ENCODE results near the gene NPTXR. TPM values are rescaled to one million over a fixed set of nuclear protein-coding genes. Genes with fewer than 3 reads are reported as not detected.

The NPTXR gene
- polyA plus RNA-seq, 1 of the 3 experiments (the other 2 are of a cell fraction): 1.2 TPM

- TF ChIP-seq REST (IDR thresholded peaks at IDR 0.05; ENCODE audit: low read depth, low read length) (no peak), MXI1 (IDR thresholded peaks at IDR 0.05; ENCODE audit: low read depth, low read length) (no peak), SIN3A (IDR thresholded peaks at IDR 0.05; ENCODE audit: borderline replicate concordance, low read depth, low read length) (no peak), GATA2 (CRISPR knock-in tag; IDR thresholded peaks at IDR 0.05) (no peak), RAD21 (IDR thresholded peaks at IDR 0.05; ENCODE audit: low read length) (no peak), EP300 (IDR thresholded peaks at IDR 0.05; ENCODE audit: borderline replicate concordance in 1 of 2, low read depth in 1 of 2, low read length in 1 of 2) (no peak), TCF12 (IDR thresholded peaks at IDR 0.05) (no peak)
Measured at GRCh38 chr22:38826386-38826785, 17.4 kb downstream of the NPTXR start (continued).

- no peaks in the 10 kb centered on the region for H4K20me1 ChIP-seq (ENCODE audit: insufficient read depth)
- H3F3A ChIP-seq (replicated peaks; ENCODE audit: insufficient read depth): no peaks in the 10 kb centered on the region
- ChIA-PET POLR2A (no interaction called here), CTCF (no interaction called here)
- DNase-seq: no peak
- no peaks in the 10 kb centered on the region for H3K4me1 ChIP-seq (ENCODE audit: control insufficient read depth in 1 of 2, insufficient read depth in 2 of 2, low read depth in 1 of 2, low read length in 1 of 2)
- no peak overlapping the region for H3K4me2 ChIP-seq
- peak; percentile 96 for TF ChIP-seq REST (IDR thresholded peaks at IDR 0.05; ENCODE audit: low read depth, low read length)
- no peak for TF ChIP-seq YY1 (IDR thresholded peaks at IDR 0.05; ENCODE audit: low read depth)
- TF ChIP-seq CTCF (IDR thresholded peaks at IDR 0.05): peak; percentile 38
- H3K9me3 ChIP-seq: no peaks in the 10 kb centered on the region
- no peaks in the 10 kb centered on the region for H3K9me2 ChIP-seq
- no peaks in the 10 kb centered on the region for H3K36me3 ChIP-seq (replicated peaks in 1 of 2; ENCODE audit: control insufficient read depth in 1 of 2, insufficient read depth in 2 of 2, low read length in 1 of 2)
- no peak overlapping the region for H2AFZ ChIP-seq (ENCODE audit: low read depth)
- no peaks in the 10 kb centered on the region for H3K79me2 ChIP-seq (ENCODE audit: insufficient read depth)
- no peak overlapping the region for H3K9ac ChIP-seq
- no peak overlapping the region for H3K4me3 ChIP-seq (ENCODE audit: low read depth in 2 of 2, low read length in 1 of 2)
- WGBS (ENCODE audit: low lambda C conversion rate): 0% methylated on average over 2 of the region's 4 CpGs
- H3K27me3 ChIP-seq (ENCODE audit: insufficient read depth): no peaks in the 10 kb centered on the region
- H3K27ac ChIP-seq (ENCODE audit: low read depth in 2 of 2, low read length in 1 of 2): no peak overlapping the region
Measured at GRCh38 chr22:38824585-38824984, 19.2 kb downstream of the NPTXR start.

All from SK-N-SH (cell line).